ENCODE measurements around the gene MAP3K2. TPM values are rescaled to one million over a fixed set of nuclear protein-coding genes. Genes with fewer than 3 reads are reported as not detected.

MAP3K2 gene
- total RNA-seq, 2 experiments from 2014 or later: 65.2 to 69.0 TPM

DNA sequence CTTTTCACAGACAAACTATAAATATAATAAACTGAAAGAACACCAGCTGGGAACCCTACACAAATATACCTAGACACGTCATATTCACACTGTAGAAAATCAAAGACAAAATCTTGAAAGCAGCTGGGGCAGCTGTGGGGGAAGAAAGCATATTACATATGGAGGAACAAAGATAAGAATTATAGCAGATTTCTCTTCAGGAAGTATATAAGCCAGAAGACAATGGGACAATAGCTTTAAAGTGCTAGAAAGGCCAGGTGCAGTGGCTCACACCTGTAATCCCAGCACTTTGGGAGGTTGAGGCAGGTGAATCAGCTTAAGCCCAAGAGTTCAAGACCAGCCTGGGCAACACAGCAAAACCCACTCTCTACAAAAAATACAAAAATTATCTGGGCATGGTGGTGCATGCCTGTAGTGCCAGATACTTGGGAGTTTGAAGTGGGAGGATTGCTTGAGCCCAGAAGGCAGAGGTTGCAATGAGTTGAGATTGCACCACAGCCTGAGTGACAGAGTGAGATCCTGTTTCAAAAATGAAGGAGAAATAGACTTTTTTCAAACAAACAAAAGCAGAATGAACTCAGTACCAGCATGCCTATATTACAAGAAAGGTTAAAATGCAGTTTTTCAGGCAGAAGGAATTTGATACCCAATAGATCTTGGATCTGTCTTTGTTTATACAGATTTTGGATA, 67.0 kb downstream of the MAP3K2 start:
- H3K9me3 Mint-ChIP-seq: peaks cover 2% of the 10 kb centered on the region
- H3K36me3 Mint-ChIP-seq: peaks cover 29% of the 10 kb centered on the region
- POLR2A ChIA-PET: no interaction called here

DNA sequence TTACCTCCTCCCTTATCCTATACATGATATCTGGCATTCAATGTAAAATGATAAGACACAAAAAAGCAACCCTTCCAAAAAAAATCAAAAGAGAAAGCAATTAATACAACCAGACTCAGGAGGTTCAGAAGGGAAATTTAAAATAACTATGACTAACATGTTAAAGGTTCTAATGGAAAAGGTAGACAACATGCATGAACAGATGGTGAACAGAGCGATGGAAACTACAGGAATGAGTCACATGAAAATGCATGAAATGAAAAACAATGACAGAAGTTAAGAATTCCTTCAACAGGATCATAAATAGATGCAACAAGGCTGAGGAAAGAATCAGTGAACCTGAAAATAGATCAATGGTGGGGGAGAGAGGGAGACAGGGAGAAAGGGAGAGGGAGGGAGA, 67.7 kb downstream of the MAP3K2 start:
- Mint-ChIP-seq H3K4me3 (no peak overlapping the region), H3K36me3 (peaks cover 29% of the 10 kb centered on the region), H3K27me3 (no peaks in the 10 kb centered on the region), H3K4me1 (no peaks in the 10 kb centered on the region), H3K9me3 (peaks cover 2% of the 10 kb centered on the region), H3K27ac (no peak overlapping the region)
- DNase-seq (no peak), ATAC-seq (ENCODE audit: low read depth) (no peak)
- POLR2A ChIA-PET: no interaction called here

More for the DNA sequence above, 67.0 kb downstream of the MAP3K2 start:
- no peak for ATAC-seq (ENCODE audit: low read depth)
- H3K27ac Mint-ChIP-seq: no peak overlapping the region
- H3K27me3 Mint-ChIP-seq: no peaks in the 10 kb centered on the region
- no peak overlapping the region for H3K4me3 Mint-ChIP-seq
- no peak for DNase-seq
- no peaks in the 10 kb centered on the region for H3K4me1 Mint-ChIP-seq

- H3K36me3 Mint-ChIP-seq: peaks cover 17% of the 10 kb centered on the region
Observed at GRCh38 chr2:127314193-127314988, 73.4 kb downstream of the MAP3K2 start.

GRCh38 chr2:127313406-127313805, 74.4 kb downstream of the MAP3K2 start:
- POLR2A ChIA-PET: interaction anchor here (0.7 kb wide), 1 partner anchor 237 kb away, joined by 3 read pairs; no protein-coding TSS in a partner anchor
- H3K4me3 Mint-ChIP-seq: no peak overlapping the region
- ATAC-seq (ENCODE audit: low read depth) (no peak), DNase-seq (no peak)
- H3K27me3 Mint-ChIP-seq: no peaks in the 10 kb centered on the region
- no peaks in the 10 kb centered on the region for H3K4me1 Mint-ChIP-seq
- H3K27ac Mint-ChIP-seq: no peak overlapping the region
- peaks cover 14% of the 10 kb centered on the region for H3K36me3 Mint-ChIP-seq
- H3K9me3 Mint-ChIP-seq: no peaks in the 10 kb centered on the region

More at GRCh38 chr2:127314193-127314988, 73.4 kb downstream of the MAP3K2 start:
- no peaks in the 10 kb centered on the region for H3K4me1 Mint-ChIP-seq
- no peak for DNase-seq
- H3K4me3 Mint-ChIP-seq: no peak overlapping the region
- H3K27me3 Mint-ChIP-seq: no peaks in the 10 kb centered on the region
- H3K27ac Mint-ChIP-seq: no peak overlapping the region
- ATAC-seq (ENCODE audit: low read depth): no peak
- H3K9me3 Mint-ChIP-seq: no peaks in the 10 kb centered on the region
- POLR2A ChIA-PET: no interaction called here

DNA sequence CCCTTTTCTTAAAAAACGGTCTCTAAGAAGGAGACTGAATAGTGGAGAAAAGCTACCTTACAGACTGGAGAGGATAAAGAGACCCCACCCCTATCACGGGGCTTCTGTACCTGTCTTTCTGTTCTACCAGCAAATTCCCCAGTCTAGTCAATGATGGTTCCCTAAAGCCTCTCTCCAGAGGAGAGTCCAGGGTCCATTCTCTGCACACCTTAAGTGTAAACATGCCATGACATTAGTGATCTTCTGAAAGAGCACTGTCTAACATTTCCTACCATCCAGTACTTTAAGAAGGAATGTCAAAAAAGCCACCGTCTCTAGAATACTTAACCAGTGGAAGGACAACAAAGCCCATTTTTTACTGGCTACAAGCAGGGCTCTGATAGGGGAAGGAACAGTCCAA, 76.8 kb downstream of the MAP3K2 start:
- Mint-ChIP-seq H3K4me1 (no peaks in the 10 kb centered on the region), H3K27me3 (no peaks in the 10 kb centered on the region), H3K36me3 (peaks cover 11% of the 10 kb centered on the region), H3K27ac (no peak overlapping the region), H3K9me3 (no peaks in the 10 kb centered on the region), H3K4me3 (no peak overlapping the region)
- DNase-seq (no peak), ATAC-seq (ENCODE audit: low read depth) (no peak)
- POLR2A ChIA-PET: no interaction called here

DNA sequence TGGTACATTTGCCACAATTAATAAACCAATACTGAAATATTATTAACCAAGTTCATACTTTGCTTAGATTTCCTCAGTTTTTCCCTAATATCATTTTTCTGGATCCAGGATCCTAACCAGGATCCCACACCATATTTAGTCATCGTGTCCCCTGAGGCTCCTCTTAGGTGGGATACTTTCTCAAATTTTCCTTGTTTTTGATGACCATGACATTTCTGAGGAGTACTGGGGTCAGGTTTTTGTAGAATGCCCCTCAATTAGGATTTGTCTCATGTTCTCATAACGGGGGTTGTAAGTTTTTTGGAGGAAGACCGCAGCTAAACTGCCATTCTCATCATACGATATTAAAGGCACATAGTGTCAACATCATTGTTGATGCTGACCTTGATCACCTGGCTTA, 78.3 kb downstream of the MAP3K2 start:
- Mint-ChIP-seq H3K9me3 (no peaks in the 10 kb centered on the region), H3K4me3 (no peak overlapping the region), H3K27ac (no peak overlapping the region), H3K27me3 (no peaks in the 10 kb centered on the region), H3K36me3 (peaks cover 9% of the 10 kb centered on the region), H3K4me1 (no peaks in the 10 kb centered on the region)
- POLR2A ChIA-PET: no interaction called here
- DNase-seq: no peak
- ATAC-seq (ENCODE audit: low read depth): no peak

- Mint-ChIP-seq H3K9me3 (no peaks in the 10 kb centered on the region), H3K4me1 (no peaks in the 10 kb centered on the region), H3K27me3 (no peaks in the 10 kb centered on the region), H3K27ac (no peak overlapping the region), H3K4me3 (no peak overlapping the region), H3K36me3 (peaks cover 4% of the 10 kb centered on the region)
- POLR2A ChIA-PET: no interaction called here
- no peak for ATAC-seq (ENCODE audit: low read depth)
- no peak for DNase-seq
Observed at GRCh38 chr2:127308586-127309138, 79.1 kb downstream of the MAP3K2 start.

GRCh38 chr2:127305990-127306585, 81.7 kb downstream of the MAP3K2 start:
- ATAC-seq (ENCODE audit: low read depth) (no peak), DNase-seq (no peak)
- Mint-ChIP-seq H3K36me3 (peaks cover under 1% of the 10 kb centered on the region), H3K4me1 (no peaks in the 10 kb centered on the region), H3K27me3 (no peaks in the 10 kb centered on the region), H3K9me3 (no peaks in the 10 kb centered on the region), H3K27ac (no peak overlapping the region), H3K4me3 (no peak overlapping the region)
- POLR2A ChIA-PET: no interaction called here

DNA sequence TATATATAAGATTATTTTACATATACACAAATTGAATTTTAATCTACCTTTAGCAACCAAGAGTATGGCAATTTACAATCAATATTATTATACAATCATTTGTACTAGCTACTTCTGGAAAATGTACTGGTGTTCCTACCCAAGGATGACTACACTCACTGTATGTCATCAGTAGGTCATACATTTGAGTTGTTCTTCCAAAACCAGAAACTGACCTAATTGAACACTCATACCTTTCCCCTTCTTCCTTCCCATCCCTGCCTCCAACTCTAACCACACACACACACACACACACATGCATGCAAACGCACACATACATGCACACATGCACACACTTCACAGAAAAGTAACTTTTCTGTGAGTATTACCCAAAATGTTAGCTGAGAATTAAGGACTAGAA, 85.6 kb downstream of the MAP3K2 start:
- Mint-ChIP-seq H3K27ac (no peak overlapping the region), H3K36me3 (no peaks in the 10 kb centered on the region), H3K4me3 (no peak overlapping the region), H3K9me3 (no peaks in the 10 kb centered on the region), H3K4me1 (no peaks in the 10 kb centered on the region), H3K27me3 (no peaks in the 10 kb centered on the region)
- ATAC-seq (ENCODE audit: low read depth) (no peak), DNase-seq (no peak)
- POLR2A ChIA-PET: no interaction called here

DNA sequence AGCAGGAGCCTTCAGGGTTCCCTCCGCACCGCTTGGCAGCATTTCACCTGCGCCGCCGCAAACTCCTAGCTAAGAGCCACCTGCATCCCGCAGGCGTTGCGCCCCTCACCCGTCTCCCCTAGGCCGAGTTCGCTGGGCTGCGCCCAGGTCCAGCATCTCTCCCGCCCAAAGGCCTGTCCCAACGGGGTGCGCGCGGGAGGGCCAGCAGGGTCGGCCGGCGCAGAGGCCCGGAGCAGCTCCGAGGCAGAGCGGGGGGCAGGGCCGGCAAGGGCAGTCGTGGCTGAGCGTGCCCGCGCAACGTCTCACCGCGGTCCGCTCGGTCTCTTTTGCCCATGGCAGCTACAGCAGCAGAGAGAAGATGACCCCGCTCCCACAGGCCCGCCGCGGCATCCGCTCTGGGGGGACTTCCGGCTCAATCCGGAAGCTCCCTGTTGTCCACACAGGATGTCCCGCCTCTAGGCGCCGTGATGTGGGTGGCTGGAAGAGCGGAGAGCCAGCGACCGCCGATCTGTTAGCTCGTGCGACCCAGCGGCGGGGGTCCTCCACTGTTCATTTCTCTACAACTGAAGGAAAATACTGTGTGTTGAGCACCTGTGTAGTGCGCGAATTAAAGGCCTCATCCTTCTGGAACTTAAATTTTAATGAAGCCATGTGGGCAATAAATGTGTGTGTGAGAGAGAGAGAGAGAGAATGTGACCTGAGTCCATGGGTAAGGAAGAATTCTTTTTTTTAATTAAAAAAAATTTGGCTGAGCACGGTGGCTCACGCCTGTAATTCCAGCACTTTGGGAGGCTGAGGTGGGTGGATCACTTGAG, 93.8 kb downstream of the MAP3K2 start, which contains the start of gene ERCC3:
ERCC3 (minus strand) TSS at position 397 of the 815 bp plus-strand sequence; CDS start at position 334, 63 bp downstream.
- DNase-seq (peak; percentile 86), ATAC-seq (ENCODE audit: low read depth) (peak; percentile 95)
- Mint-ChIP-seq H3K27ac (peak within 1 kb of the TSS; percentile 98), H3K4me3 (peak within 1 kb of the TSS; percentile 97), H3K36me3 (peaks cover 21% of the 10 kb centered on the region), H3K9me3 (no peaks in the 10 kb centered on the region), H3K4me1 (peaks cover 21% of the 10 kb centered on the region), H3K27me3 (no peaks in the 10 kb centered on the region)
- POLR2A ChIA-PET: interaction anchor here (0.6 to 2.0 kb wide), 14 partner anchors 11 to 270 kb away, joined by 3 to 7 read pairs (median 4); partner anchors contain the start of gene IWS1

DNA sequence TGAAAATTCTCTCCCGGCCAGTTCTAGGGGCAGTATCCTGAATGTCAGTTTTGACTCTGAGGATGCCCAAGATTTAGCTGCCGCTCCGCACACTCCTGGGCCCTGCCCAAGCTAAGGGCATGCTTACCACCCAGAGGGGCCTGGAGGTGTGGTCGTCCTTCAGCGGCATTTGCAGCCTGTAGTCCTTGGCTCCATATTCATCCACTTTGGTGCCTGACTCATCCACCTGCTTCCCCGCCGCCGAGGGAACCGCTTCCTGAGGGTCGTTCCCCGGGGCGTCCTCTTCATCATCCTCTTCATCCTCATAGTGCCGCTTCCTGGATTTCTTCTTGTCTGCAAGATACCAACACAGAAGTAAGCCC, 94.4 kb downstream of the MAP3K2 start:
- Mint-ChIP-seq H3K4me1 (peaks cover 25% of the 10 kb centered on the region), H3K27ac (peak overlapping the region; percentile 98), H3K9me3 (no peaks in the 10 kb centered on the region), H3K36me3 (peaks cover 26% of the 10 kb centered on the region), H3K27me3 (no peaks in the 10 kb centered on the region), H3K4me3 (peak overlapping the region; percentile 97)
- POLR2A ChIA-PET: interaction anchor here (0.6 to 2.0 kb wide), 11 partner anchors 72 to 233 kb away, joined by 3 to 7 read pairs (median 4); partner anchors contain the start of gene IWS1
- DNase-seq (no peak), ATAC-seq (ENCODE audit: low read depth) (no peak)

- POLR2A ChIA-PET: no interaction called here
- no peak for ATAC-seq (ENCODE audit: low read depth)
Observed at GRCh38 chr2:127288274-127288673, 99.5 kb downstream of the MAP3K2 start.

DNA sequence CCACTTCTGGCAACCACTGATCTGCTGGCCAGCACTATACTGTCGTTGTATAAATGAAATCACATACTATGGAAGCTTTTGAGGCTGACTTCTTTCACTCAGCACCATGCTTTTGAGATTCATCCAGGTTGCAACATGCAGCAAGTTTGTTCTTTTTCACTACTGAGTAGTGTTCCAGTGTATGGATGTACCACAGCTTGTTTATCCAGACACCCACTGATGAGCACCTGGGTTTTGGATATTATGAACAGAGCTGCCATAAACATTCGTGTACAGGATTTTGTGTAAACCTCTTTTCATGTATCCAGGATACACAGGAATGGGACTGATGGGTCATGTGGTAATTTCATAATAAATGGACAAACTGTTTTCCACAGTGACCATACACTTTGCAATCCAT, 104.5 kb downstream of the MAP3K2 start:
- Mint-ChIP-seq H3K4me3 (no peak overlapping the region), H3K9me3 (no peaks in the 10 kb centered on the region), H3K4me1 (peaks cover 18% of the 10 kb centered on the region), H3K27ac (no peak overlapping the region), H3K27me3 (no peaks in the 10 kb centered on the region), H3K36me3 (peaks cover 67% of the 10 kb centered on the region)
- POLR2A ChIA-PET: no interaction called here
- no peak for DNase-seq
- no peak for ATAC-seq (ENCODE audit: low read depth)

More at GRCh38 chr2:127288274-127288673, 99.5 kb downstream of the MAP3K2 start:
- Mint-ChIP-seq H3K27ac (peak overlapping the region; percentile 23), H3K36me3 (peaks cover 67% of the 10 kb centered on the region), H3K27me3 (no peaks in the 10 kb centered on the region), H3K9me3 (no peaks in the 10 kb centered on the region), H3K4me3 (no peak overlapping the region), H3K4me1 (peaks cover 20% of the 10 kb centered on the region)
- no peak for DNase-seq
